ENCODE results near the gene GTF3C5. TPM values are rescaled to one million over a fixed set of nuclear protein-coding genes. Genes with fewer than 3 reads are reported as not detected.
A peak's percentile ranks its signal among the peaks of the same experiment; 100 is the strongest.
"Not testable (repeated sequence)": the region's sequence is repeated elsewhere in the genome, so short reads cannot be mapped to it uniquely, and the experiment has no call there.

Gene GTF3C5
- total RNA-seq, 1 experiment from 2014 or later = 60.7 TPM

DNA sequence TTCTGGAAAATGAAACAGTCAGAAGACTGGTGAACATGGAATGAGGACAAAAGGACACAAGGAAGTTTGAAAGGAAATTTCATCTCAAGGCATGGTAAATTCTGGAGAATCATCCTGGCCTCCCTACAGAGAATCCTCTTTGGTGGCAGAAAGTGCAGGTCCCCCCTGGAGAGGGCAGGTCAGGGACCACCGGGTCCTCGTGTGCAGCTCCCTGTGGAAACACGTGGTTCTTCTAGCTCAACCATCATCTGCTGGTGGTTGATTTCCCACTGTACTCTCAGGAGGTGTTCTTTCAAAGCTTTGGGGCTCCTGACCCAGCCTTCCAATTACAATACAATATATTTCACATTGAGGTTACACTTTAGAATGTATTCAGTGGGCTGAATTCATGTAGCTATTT, 2.6 kb upstream of the GTF3C5 start:
- Histone ChIP-seq H3K36me3 (peaks cover 12% of the 10 kb centered on the region), H3K4me1 (replicated peaks) (peaks cover 19% of the 10 kb centered on the region), H3K27ac (no peak overlapping the region), H3K27me3 (replicated peaks) (no peaks in the 10 kb centered on the region), H3K9me3 (replicated peaks) (no peaks in the 10 kb centered on the region), H3K4me3 (no peak overlapping the region)
- DNase-seq (ENCODE audit: low read depth in 1 of 2, low spot score in 2 of 2) = no peak

DNA sequence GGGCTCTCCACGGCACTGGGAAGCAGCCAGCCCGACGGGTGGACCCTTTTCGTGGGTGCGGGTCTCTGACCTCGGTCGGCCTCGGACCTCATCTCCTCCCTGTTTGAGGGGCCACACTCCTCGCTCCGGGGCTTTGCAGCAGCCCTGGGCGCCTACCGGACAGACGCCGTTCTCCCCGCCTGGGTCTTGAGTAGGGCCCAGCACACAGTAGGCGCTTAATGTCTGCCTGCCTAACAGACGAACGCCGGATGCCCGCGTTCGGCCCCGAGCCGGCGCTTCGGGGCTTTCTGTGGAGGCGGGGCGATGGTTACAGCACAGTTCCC, 842 bp upstream of the GTF3C5 start:
- Histone ChIP-seq H3K27ac (peak overlapping the region; percentile 55), H3K36me3 (peaks cover 15% of the 10 kb centered on the region), H3K4me1 (replicated peaks) (peaks cover 19% of the 10 kb centered on the region)

DNA sequence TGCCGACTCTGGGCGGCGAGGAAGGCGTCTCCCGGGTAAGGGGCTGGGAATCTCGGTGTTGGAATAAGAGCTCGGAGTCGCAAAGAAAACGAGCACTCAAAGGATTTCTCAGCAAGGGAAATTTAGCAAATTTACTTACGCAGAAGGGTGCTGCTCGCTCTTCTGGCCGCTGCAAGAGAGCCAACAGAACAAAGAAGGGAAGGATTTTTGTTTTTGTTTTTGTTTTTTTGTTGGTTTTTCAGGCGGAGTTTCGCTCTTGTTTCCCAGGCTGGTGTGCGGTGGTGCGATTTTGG, 279 bp downstream of the GTF3C5 start:
- no peak for DNase-seq (ENCODE audit: low read depth in 1 of 2, low spot score in 2 of 2)
- peaks cover 15% of the 10 kb centered on the region for H3K36me3 ChIP-seq
- no peaks in the 10 kb centered on the region for H3K9me3 ChIP-seq (replicated peaks)
- H3K4me1 ChIP-seq (replicated peaks) = peaks cover 19% of the 10 kb centered on the region
- no peaks in the 10 kb centered on the region for H3K27me3 ChIP-seq (replicated peaks)
- peak overlapping the region; percentile 64 for H3K4me3 ChIP-seq
- H3K27ac ChIP-seq = peak overlapping the region; percentile 61

More for the DNA sequence above, 842 bp upstream of the GTF3C5 start:
- DNase-seq (ENCODE audit: low read depth in 1 of 2, low spot score in 2 of 2) = no peak
- peak overlapping the region; percentile 64 for H3K4me3 ChIP-seq
- H3K27me3 ChIP-seq (replicated peaks) = no peaks in the 10 kb centered on the region
- no peaks in the 10 kb centered on the region for H3K9me3 ChIP-seq (replicated peaks)

DNA sequence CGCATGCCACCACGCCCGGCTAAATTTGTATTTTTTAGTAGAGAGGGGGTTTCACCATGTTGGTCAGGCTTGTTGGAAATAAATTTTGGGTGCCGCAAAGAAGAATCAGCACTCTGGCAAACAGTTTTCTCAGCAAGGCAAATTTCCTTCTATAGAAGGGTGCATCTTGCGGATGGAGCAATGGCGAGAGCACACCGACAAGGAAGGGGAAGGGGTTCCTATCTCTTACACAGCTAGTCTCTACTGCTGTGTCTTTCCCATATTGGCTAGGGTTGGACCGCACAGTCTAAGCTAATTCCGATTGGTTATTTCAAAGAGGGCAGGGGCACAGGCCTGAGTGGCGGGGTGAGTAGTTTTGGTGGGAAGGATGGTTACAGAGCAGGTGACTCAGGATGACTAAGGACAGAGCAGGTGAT, 707 bp downstream of the GTF3C5 start:
- H3K27ac ChIP-seq = no peak overlapping the region
- no peak for DNase-seq (ENCODE audit: low read depth in 1 of 2, low spot score in 2 of 2)
- H3K27me3 ChIP-seq (replicated peaks) = no peaks in the 10 kb centered on the region
- no peaks in the 10 kb centered on the region for H3K9me3 ChIP-seq (replicated peaks)
- H3K4me1 ChIP-seq (replicated peaks) = peaks cover 19% of the 10 kb centered on the region
- H3K36me3 ChIP-seq = peaks cover 16% of the 10 kb centered on the region
- peak overlapping the region; percentile 64 for H3K4me3 ChIP-seq

DNA sequence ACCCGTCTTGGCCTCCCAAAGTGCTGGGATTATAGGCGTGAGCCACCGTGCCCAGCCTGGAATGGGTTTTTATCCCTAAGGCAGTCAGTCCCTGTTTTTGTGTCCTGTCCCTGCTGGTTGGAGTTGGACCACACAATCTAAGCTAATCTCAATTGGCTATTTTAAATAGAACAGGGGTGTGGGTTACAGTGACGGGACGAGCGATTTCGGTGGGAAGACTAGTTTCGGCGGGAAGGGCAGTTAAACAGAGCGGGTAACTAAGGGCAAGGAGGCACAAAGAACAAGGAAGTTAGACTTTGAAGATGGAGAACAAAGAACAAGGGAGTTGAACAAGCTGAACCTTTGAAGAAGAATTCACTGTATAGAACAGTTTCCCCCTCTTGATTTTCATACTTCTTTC, 1.4 kb downstream of the GTF3C5 start:
- no peaks in the 10 kb centered on the region for H3K27me3 ChIP-seq (replicated peaks)
- no peak overlapping the region for H3K27ac ChIP-seq
- no peaks in the 10 kb centered on the region for H3K9me3 ChIP-seq (replicated peaks)
- no peak for DNase-seq (ENCODE audit: low read depth in 1 of 2, low spot score in 2 of 2)
- no peak overlapping the region for H3K4me3 ChIP-seq
- H3K36me3 ChIP-seq = peaks cover 18% of the 10 kb centered on the region
- H3K4me1 ChIP-seq (replicated peaks) = peaks cover 19% of the 10 kb centered on the region

DNA sequence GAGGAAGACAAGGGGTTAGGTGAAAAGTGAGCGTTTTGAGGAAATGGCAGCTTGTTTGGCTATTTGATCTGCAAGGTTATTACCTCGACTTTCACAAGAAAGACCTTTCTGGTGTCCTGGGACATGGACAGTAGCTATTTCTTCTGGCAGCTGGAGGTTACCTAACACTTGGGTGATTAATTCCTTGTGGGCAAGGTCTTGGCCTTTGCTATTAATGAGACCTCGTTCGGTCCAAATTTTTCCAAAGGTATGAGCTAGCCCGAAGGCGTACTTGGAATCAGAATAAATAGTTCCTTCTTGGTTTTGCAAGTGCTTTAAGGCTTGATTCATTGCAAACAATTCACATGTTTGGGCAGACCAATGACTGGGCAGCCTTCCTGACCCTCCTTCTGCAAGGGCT, 4.9 kb downstream of the GTF3C5 start:
- no peak for DNase-seq (ENCODE audit: low read depth in 1 of 2, low spot score in 2 of 2)
- Histone ChIP-seq H3K4me3 (no peak overlapping the region), H3K36me3 (peaks cover 21% of the 10 kb centered on the region), H3K9me3 (replicated peaks) (no peaks in the 10 kb centered on the region), H3K27me3 (replicated peaks) (no peaks in the 10 kb centered on the region), H3K4me1 (replicated peaks) (peaks cover 7% of the 10 kb centered on the region), H3K27ac (no peak overlapping the region)

DNA sequence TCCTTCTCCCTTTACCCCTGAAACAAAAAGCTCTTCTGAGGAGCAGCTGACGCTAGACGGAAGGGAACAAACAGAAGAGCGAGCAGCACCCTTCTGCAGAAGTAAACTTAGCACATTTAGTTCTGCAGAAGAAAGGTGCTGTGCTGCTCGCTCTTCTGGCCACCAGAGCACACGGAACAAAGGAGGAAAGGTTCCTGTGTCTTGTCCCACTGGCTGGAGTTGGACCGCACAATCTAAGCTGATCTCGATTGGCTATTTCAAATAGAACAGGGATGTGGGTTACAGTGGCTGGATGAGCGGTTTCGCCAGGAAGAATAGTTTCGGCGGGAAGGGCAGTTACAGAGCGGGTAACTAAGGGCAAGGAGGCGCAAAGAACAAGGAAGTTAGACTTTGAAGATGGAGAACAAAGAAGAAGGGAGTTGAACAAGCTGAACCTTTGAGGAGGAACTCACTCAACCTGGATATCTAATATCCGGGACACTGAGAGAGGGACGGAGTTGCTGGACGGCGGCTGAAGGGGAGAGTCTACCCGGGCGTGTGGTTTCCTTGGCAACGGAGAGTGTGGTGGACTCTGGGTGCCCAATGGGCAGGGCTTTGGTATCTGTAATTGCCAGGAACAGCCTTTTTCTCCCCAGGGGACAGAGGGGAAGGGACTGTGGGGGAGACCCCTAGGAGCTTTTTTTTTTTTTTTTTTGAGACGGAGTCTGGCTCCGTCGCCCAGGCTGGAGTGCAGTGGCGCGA, 7.1 kb downstream of the GTF3C5 start:
- H3K4me3 ChIP-seq = no peak overlapping the region
- no peak for DNase-seq (ENCODE audit: low read depth in 1 of 2, low spot score in 2 of 2)
- H3K36me3 ChIP-seq = peaks cover 29% of the 10 kb centered on the region
- H3K27me3 ChIP-seq (replicated peaks) = no peaks in the 10 kb centered on the region
- no peaks in the 10 kb centered on the region for H3K4me1 ChIP-seq (replicated peaks)
- no peaks in the 10 kb centered on the region for H3K9me3 ChIP-seq (replicated peaks)
- no peak overlapping the region for H3K27ac ChIP-seq

DNA sequence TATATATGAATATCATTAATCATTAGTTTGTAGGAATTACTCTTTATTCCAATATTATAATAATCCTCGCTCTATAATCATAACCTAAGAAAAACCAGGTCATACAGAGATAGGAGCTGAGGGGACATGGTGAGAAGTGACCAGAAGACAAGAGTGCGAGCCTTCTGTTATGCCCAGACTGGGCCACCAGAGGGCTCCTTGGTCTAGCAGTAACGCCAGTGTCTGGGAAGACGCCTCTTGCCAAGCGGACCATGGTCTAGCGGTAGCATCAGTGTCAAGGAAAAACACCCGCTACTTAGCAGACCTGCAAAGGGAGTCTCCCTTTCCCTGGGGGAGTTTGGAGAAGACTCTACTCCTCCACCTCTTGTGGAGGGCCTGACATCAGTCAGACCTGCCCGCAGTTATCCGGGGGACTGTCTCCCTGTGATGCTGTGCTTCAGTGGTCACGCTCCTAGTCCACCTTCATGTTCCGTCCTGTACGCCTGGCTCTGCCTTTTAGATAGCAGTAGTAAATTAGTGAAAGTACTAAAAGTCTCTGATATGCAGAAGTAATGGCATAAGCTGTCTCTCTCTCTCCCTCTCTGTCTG, 10.2 kb downstream of the GTF3C5 start:
- H3K27ac ChIP-seq; H3K4me3 ChIP-seq; H3K4me1 ChIP-seq (replicated peaks); H3K27me3 ChIP-seq (replicated peaks); H3K9me3 ChIP-seq (replicated peaks): not testable (repeated sequence)
- DNase-seq (ENCODE audit: low read depth in 1 of 2, low spot score in 2 of 2) = peak in 1 of 2 experiments; percentile 67
- H3K36me3 ChIP-seq = peaks cover 50% of the 10 kb centered on the region

DNA sequence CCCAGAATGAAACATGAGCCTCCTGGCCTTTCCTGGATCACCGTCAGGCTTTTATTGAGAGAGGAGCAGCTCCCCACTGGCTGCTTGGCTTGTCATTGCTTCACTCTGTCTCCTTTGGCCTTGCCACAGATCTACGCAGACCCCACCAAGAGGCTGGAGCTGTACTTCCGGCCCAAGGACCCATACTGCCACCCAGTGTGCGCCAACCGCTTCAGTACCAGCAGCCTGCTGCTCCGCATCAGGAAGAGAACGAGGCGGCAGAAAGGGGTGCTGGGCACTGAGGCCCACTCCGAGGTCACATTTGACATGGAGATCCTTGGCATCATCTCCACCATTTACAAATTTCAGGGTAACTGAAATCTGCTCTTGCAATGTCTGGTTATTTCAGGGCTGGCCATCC, 11.2 kb downstream of the GTF3C5 start:
- DNase-seq (ENCODE audit: low read depth in 1 of 2, low spot score in 2 of 2) = no peak
- Histone ChIP-seq H3K4me1 (replicated peaks) (no peaks in the 10 kb centered on the region), H3K27ac (no peak overlapping the region), H3K27me3 (replicated peaks) (no peaks in the 10 kb centered on the region), H3K4me3 (no peak overlapping the region), H3K9me3 (replicated peaks) (no peaks in the 10 kb centered on the region), H3K36me3 (peaks cover 54% of the 10 kb centered on the region)

DNA sequence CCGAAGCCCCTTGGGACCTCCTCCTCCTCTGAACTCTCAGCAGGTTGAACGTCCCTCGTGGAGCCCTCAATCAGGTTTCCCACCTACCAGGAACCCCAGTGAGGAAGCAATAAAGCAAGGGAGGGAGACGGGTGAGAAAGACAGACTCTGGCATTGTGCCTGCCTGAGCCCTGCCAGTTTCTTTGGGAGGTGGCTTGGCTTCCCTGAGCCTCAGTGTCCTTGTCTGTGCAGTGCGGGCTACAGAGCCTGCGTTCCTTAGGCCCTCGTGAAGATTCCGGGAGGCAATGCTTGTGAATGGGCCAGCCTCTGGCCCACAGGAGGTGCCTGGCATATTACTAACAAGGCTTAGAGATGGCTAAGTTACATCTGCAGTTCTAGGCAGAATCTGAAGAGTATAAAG, 11.9 kb downstream of the GTF3C5 start:
- Histone ChIP-seq H3K27me3 (replicated peaks) (no peaks in the 10 kb centered on the region), H3K27ac (no peak overlapping the region), H3K4me3 (no peak overlapping the region), H3K4me1 (replicated peaks) (no peaks in the 10 kb centered on the region), H3K36me3 (peaks cover 55% of the 10 kb centered on the region), H3K9me3 (replicated peaks) (no peaks in the 10 kb centered on the region)
- DNase-seq (ENCODE audit: low read depth in 1 of 2, low spot score in 2 of 2) = no peak

DNA sequence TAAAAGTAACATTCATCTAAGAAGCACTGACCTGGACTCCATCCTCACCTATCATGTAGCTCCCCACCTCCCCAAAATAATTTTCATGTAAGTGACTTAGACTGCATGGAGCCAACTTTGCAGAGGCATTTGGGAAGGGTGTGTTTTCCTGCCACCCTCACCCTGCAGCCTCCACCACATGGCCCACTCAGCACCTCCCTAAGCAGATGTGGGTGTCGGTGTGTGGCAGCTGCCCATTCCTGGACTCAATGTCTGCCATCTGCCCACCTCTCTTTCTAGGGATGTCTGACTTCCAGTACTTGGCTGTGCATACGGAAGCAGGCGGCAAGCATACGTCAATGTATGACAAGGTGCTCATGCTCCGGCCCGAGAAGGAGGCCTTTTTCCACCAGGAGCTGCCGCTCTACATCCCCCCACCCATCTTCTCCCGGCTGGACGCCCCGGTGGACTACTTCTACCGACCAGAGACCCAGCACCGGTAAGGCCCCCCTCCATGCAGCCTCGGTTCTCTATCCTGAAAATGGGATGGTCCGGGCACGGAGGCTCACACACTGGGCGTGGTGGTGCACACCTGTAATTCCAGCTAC, 12.7 kb downstream of the GTF3C5 start:
- no peaks in the 10 kb centered on the region for H3K27me3 ChIP-seq (replicated peaks)
- H3K4me3 ChIP-seq = no peak overlapping the region
- peaks cover 63% of the 10 kb centered on the region for H3K36me3 ChIP-seq
- H3K9me3 ChIP-seq (replicated peaks) = no peaks in the 10 kb centered on the region
- H3K27ac ChIP-seq = no peak overlapping the region
- DNase-seq (ENCODE audit: low read depth in 1 of 2, low spot score in 2 of 2) = no peak
- H3K4me1 ChIP-seq (replicated peaks) = no peaks in the 10 kb centered on the region

DNA sequence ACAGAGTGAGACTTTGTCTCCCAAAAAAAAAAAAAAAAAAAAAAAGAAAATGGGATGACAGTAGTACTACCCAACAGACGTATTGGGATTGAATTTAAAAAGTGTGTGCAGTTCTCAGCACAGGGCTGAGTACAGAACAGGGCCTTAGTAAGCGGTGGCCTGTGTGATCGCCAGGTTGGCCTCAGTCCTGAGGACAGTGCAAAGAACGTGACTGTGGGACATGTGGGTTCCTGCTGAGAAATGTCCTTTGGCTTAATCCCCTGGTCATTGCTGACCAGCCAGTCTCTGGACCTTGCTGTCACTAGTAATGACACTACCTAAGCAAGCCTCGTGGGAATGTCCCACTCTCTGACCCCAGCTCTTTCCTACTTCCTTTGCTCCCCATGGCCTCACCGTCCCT, 13.3 kb downstream of the GTF3C5 start:
- peaks cover 69% of the 10 kb centered on the region for H3K36me3 ChIP-seq

DNA sequence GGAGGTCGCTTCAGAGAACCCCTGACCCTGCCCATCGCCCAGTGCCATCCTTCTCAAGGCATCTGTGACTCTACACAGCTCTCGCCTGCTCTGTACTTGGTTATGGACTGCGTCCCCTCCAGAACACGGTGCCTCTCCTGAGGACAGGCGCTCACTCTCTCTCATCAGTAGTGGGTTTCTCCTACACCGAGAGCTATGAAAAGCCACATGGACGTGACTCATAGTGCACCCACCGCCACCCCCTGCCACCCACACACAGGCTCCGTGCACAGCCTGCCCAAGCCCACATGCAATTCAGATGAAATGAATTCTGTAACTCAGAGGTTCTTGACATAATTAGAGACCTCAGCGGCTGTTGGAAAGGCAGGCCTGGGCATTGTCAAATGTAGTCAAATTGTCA, 13.9 kb downstream of the GTF3C5 start:
- Histone ChIP-seq H3K9me3 (replicated peaks) (no peaks in the 10 kb centered on the region), H3K27ac (no peak overlapping the region), H3K27me3 (replicated peaks) (no peaks in the 10 kb centered on the region), H3K4me3 (no peak overlapping the region), H3K36me3 (peaks cover 72% of the 10 kb centered on the region), H3K4me1 (replicated peaks) (no peaks in the 10 kb centered on the region)
- no peak for DNase-seq (ENCODE audit: low read depth in 1 of 2, low spot score in 2 of 2)

More for the DNA sequence above, 13.3 kb downstream of the GTF3C5 start:
- Histone ChIP-seq H3K27ac (no peak overlapping the region), H3K9me3 (replicated peaks) (no peaks in the 10 kb centered on the region), H3K4me1 (replicated peaks) (no peaks in the 10 kb centered on the region), H3K27me3 (replicated peaks) (no peaks in the 10 kb centered on the region), H3K4me3 (no peak overlapping the region)
- no peak for DNase-seq (ENCODE audit: low read depth in 1 of 2, low spot score in 2 of 2)

DNA sequence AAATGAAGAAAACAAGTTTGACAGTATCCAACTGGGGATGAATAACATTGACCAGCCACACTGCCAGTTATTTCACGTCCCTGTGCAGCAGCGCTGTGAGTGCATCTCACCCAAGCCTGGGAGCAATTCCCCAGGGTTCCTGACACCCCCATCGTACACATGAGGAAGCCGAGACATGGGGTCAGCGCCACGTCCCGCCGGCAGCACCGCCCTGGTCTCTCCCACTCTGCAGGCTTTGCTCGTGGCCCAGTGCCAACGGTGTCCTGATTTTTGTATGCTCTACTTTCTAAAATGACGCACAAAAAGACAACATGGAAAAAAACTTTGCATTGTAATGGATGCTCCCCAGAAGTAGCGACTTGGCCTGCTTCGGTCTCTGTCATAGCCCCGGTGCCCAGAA, 14.3 kb downstream of the GTF3C5 start:
- no peaks in the 10 kb centered on the region for H3K9me3 ChIP-seq (replicated peaks)
- no peaks in the 10 kb centered on the region for H3K27me3 ChIP-seq (replicated peaks)
- H3K4me3 ChIP-seq = no peak overlapping the region
- no peak for DNase-seq (ENCODE audit: low read depth in 1 of 2, low spot score in 2 of 2)
- no peaks in the 10 kb centered on the region for H3K4me1 ChIP-seq (replicated peaks)
- peaks cover 73% of the 10 kb centered on the region for H3K36me3 ChIP-seq
- no peak overlapping the region for H3K27ac ChIP-seq

Measured in SJSA1 (cell line).